GM23338 (cell line): ENCODE measurements around the gene EXOC2. TPM values are rescaled to one million over a fixed set of nuclear protein-coding genes. Genes with fewer than 3 reads are reported as not detected.

Experiments
- ATAC-seq: fragments of 200-7000 bp; cut with Tn5 transposase; 3 replicates; pipeline ENCODE4 v1.9.1; 2020
- DNase-seq: peaks from one replicate; pipeline ENCODE4 v3.0.0-alpha.2; 2015; ENCODE audit warnings: low spot score
- H2AFZ ChIP-seq: fragments of 200-600 bp; sonication (generic); 2 replicates; pipeline ENCODE4 v1.8.0; 2016; ENCODE audit warnings: antibody characterized with exemption, mild to moderate bottlenecking, moderate library complexity
- H3F3A ChIP-seq: fragments of 200-600 bp; sonication (generic); replicated peaks from 2 replicates; pipeline ENCODE4 v1.8.0; 2017; ENCODE audit warnings: antibody characterized with exemption, mixed run types, low read depth
- H3K27ac ChIP-seq: fragments of 200-600 bp; sonication (generic); 2 replicates; pipeline ENCODE4 v1.6.1; 2016; ENCODE audit warnings: low read depth
- H3K27me3 ChIP-seq: fragments of 200-600 bp; sonication (generic); 2 replicates; pipeline ENCODE4 v1.8.0; 2016; ENCODE audit warnings: mild to moderate bottlenecking, mixed run types, moderate library complexity; ENCODE audit not compliant: insufficient read depth
- H3K36me3 ChIP-seq: fragments of 200-600 bp; sonication (generic); 2 replicates; pipeline ENCODE4 v1.8.0; 2016; ENCODE audit warnings: mild to moderate bottlenecking; ENCODE audit not compliant: insufficient read depth
- H3K4me1 ChIP-seq: fragments of 200-600 bp; sonication (generic); 2 replicates; pipeline ENCODE4 v1.8.0; 2016; ENCODE audit warnings: mild to moderate bottlenecking, moderate library complexity; ENCODE audit not compliant: insufficient read depth
- H3K4me2 ChIP-seq: fragments of 200-600 bp; sonication (generic); 2 replicates; pipeline ENCODE4 v1.7.1; 2017; ENCODE audit warnings: mixed run types
- H3K4me3 ChIP-seq: fragments of 200-600 bp; sonication (generic); 2 replicates; pipeline ENCODE4 v1.6.1; 2016; ENCODE audit warnings: mixed run types
- H3K79me2 ChIP-seq: fragments of 200-600 bp; sonication (generic); replicated peaks from 2 replicates; pipeline ENCODE4 v1.8.0; 2017; ENCODE audit warnings: mild to moderate bottlenecking; ENCODE audit not compliant: insufficient read depth
- H3K9me2 ChIP-seq: fragments of 200-600 bp; sonication (generic); 2 replicates; pipeline ENCODE4 v1.8.0; 2017; ENCODE audit not compliant: insufficient read depth
- H4K20me1 ChIP-seq: fragments of 200-600 bp; sonication (generic); replicated peaks from 2 replicates; pipeline ENCODE4 v1.8.0; 2017; ENCODE audit warnings: mild to moderate bottlenecking; ENCODE audit not compliant: insufficient read depth
- H3K27ac Mint-ChIP-seq: 2 replicates; pipeline ENCODE4 v1.8.0; 2020; ENCODE audit warnings: inconsistent platforms, mild to moderate bottlenecking, moderate library complexity, mixed read lengths
- H3K27me3 Mint-ChIP-seq: 3 replicates; pipeline ENCODE4 v1.8.0; 2022; ENCODE audit warnings: low read depth, mild to moderate bottlenecking, moderate library complexity, mixed read lengths, inconsistent platforms; ENCODE audit not compliant: insufficient read depth, poor library complexity
- H3K36me3 Mint-ChIP-seq: 3 replicates; pipeline ENCODE4 v1.8.0; 2021; ENCODE audit warnings: low read depth, mild to moderate bottlenecking, inconsistent platforms, moderate library complexity, mixed read lengths
- H3K4me1 Mint-ChIP-seq: 3 replicates; pipeline ENCODE4 v1.8.0; 2020; ENCODE audit warnings: mild to moderate bottlenecking, inconsistent platforms, mixed read lengths
- H3K4me3 Mint-ChIP-seq: 3 replicates; pipeline ENCODE4 v1.8.0; 2021; ENCODE audit warnings: moderate library complexity, mild to moderate bottlenecking, inconsistent platforms, mixed read lengths
- H3K9me3 Mint-ChIP-seq: 3 replicates; pipeline ENCODE4 v1.8.0; 2020; ENCODE audit warnings: moderate library complexity, mild to moderate bottlenecking, inconsistent platforms, mixed read lengths
- CREB1 ChIP-seq: fragments of 250-450 bp; sonication (Bioruptor Pico); IDR thresholded peaks from 2 replicates; pipeline ENCODE4 v1.5.0; 2020; ENCODE audit warnings: low read depth, mild to moderate bottlenecking, moderate library complexity
- EZH2 ChIP-seq: fragments of 200-600 bp; sonication (generic); IDR thresholded peaks from one replicate; pipeline ENCODE4 v1.8.0; 2017; ENCODE audit warnings: antibody characterized with exemption, mild to moderate bottlenecking, low read depth; ENCODE audit not compliant: unreplicated experiment
- EZH2phosphoT487 ChIP-seq: fragments of 200-600 bp; sonication (generic); IDR thresholded peaks from one replicate; pipeline ENCODE4 v1.8.1; 2018; ENCODE audit warnings: antibody characterized with exemption; ENCODE audit not compliant: unreplicated experiment
- JUNB ChIP-seq: IDR thresholded peaks from one replicate; pipeline ENCODE4 v1.6.1; 2016; ENCODE audit warnings: antibody characterized with exemption; ENCODE audit not compliant: unreplicated experiment
- NANOG ChIP-seq: IDR thresholded peaks from 2 replicates; pipeline ENCODE4 v1.6.1; 2016; ENCODE audit warnings: antibody characterized with exemption, borderline replicate concordance
- POLR2AphosphoS5 ChIP-seq: IDR thresholded peaks from 2 replicates; pipeline ENCODE4 v1.6.1; 2016; ENCODE audit warnings: antibody characterized with exemption, low read depth
- STAT1 ChIP-seq: IDR thresholded peaks from one replicate; pipeline ENCODE4 v1.6.1; 2016; ENCODE audit warnings: antibody characterized with exemption; ENCODE audit not compliant: unreplicated experiment
- ZNF114 ChIP-seq: fragments of 250-450 bp; sonication (Bioruptor Pico); IDR thresholded peaks from 2 replicates; pipeline ENCODE4 v1.5.0; 2020; ENCODE audit warnings: mild to moderate bottlenecking, moderate library complexity
- ZNF331 ChIP-seq: fragments of 250-450 bp; sonication (Bioruptor Pico); IDR thresholded peaks from 2 replicates; pipeline ENCODE4 v1.5.0; 2020; ENCODE audit warnings: low read depth, mild to moderate bottlenecking, moderate library complexity
- polyA plus RNA-seq: library from polyadenylated mRNA; unstranded; fragments of >200 nt; fragmentation: Nextera tagmentation; extraction: Ambion mirVana; gene quantifications from 2 replicates; pipeline ENCODE4 v1.2.1, GENCODE V29; 2016
- total RNA-seq: library from RNA; depleted of rRNA; stranded (reverse); fragments of >200 nt; shearing (Covaris generic); gene quantifications from 2 replicates; pipeline ENCODE4 v1.2.3, GENCODE V29; 2014
- TF ChIP-seq, protein P1 (sequence below): IDR thresholded peaks from one replicate; pipeline ENCODE4 v1.6.1; 2018; ENCODE audit warnings: antibody characterized with exemption; ENCODE audit not compliant: unreplicated experiment
- TF ChIP-seq, protein P2 (sequence below): IDR thresholded peaks from 2 replicates; pipeline ENCODE4 v1.6.1; 2016; ENCODE audit warnings: antibody characterized with exemption
- TF ChIP-seq, protein P3 (sequence below), 2 experiments: fragments of 200-600 bp in 1 of 2; sonication (generic) in 1 of 2; conservative IDR thresholded peaks; 2 replicates each; pipeline versions ENCODE4 v1.5.1 to v1.6.1; 2016 to 2017; ENCODE audit warnings: antibody characterized with exemption in 2 of 2, low read depth in 2 of 2, mild to moderate bottlenecking in 2 of 2, moderate library complexity in 1 of 2
- TF ChIP-seq, protein P4 (sequence below): fragments of 250-450 bp; sonication (Bioruptor Pico); IDR thresholded peaks from 2 replicates; pipeline ENCODE4 v1.5.0; 2020; ENCODE audit warnings: mild to moderate bottlenecking, moderate library complexity

The EXOC2 gene
- total and polyA plus RNA-seq, 2 experiments from 2014 or later, result 28.7 to 93.6 TPM

DNA sequence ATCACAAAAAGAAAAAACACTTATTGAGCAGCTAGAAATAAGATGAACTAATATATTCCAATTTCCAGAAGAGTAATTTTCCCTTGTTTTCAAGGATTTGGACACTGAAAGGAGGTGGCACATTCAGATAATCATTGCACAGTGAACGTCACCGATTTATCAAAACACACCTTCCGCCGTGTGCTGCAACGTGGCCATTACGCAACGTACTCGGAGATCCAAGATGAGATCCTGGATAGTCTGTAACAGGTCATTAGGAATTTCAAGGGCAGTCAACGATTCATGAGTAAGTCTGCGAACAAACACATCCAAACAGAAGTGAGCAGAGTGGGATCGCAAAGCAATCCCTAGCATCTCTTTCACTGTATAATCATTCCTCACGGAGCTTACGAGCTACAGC, 129.1 kb downstream of the EXOC2 start:
- Histone ChIP-seq H3F3A (no peaks in the 10 kb centered on the region), H3K4me2 (no peak overlapping the region), H3K9me2 (no peaks in the 10 kb centered on the region), H3K4me3 (no peak overlapping the region), H2AFZ (no peak overlapping the region), H4K20me1 (no peaks in the 10 kb centered on the region; the same call in 1 of the 2 replicates), H3K36me3 (peaks cover 20% of the 10 kb centered on the region), H3K79me2 (0 out of 2 replicates have a peak, but pooled peaks cover 6% of the 10 kb centered on the region), H3K4me1 (no peaks in the 10 kb centered on the region), H3K27ac (no peak overlapping the region), H3K27me3 (no peaks in the 10 kb centered on the region)
- no peak for TF ChIP-seq ZNF114 (CRISPR knock-in tag)
- TF ChIP-seq, protein P1, sequence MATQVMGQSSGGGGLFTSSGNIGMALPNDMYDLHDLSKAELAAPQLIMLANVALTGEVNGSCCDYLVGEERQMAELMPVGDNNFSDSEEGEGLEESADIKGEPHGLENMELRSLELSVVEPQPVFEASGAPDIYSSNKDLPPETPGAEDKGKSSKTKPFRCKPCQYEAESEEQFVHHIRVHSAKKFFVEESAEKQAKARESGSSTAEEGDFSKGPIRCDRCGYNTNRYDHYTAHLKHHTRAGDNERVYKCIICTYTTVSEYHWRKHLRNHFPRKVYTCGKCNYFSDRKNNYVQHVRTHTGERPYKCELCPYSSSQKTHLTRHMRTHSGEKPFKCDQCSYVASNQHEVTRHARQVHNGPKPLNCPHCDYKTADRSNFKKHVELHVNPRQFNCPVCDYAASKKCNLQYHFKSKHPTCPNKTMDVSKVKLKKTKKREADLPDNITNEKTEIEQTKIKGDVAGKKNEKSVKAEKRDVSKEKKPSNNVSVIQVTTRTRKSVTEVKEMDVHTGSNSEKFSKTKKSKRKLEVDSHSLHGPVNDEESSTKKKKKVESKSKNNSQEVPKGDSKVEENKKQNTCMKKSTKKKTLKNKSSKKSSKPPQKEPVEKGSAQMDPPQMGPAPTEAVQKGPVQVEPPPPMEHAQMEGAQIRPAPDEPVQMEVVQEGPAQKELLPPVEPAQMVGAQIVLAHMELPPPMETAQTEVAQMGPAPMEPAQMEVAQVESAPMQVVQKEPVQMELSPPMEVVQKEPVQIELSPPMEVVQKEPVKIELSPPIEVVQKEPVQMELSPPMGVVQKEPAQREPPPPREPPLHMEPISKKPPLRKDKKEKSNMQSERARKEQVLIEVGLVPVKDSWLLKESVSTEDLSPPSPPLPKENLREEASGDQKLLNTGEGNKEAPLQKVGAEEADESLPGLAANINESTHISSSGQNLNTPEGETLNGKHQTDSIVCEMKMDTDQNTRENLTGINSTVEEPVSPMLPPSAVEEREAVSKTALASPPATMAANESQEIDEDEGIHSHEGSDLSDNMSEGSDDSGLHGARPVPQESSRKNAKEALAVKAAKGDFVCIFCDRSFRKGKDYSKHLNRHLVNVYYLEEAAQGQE, result no peak
- TF ChIP-seq, protein P2, sequence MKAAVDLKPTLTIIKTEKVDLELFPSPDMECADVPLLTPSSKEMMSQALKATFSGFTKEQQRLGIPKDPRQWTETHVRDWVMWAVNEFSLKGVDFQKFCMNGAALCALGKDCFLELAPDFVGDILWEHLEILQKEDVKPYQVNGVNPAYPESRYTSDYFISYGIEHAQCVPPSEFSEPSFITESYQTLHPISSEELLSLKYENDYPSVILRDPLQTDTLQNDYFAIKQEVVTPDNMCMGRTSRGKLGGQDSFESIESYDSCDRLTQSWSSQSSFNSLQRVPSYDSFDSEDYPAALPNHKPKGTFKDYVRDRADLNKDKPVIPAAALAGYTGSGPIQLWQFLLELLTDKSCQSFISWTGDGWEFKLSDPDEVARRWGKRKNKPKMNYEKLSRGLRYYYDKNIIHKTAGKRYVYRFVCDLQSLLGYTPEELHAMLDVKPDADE, result no peak
- TF ChIP-seq JUNB, result no peak
- no peak for TF ChIP-seq POLR2AphosphoS5
- no peak for TF ChIP-seq ZNF331 (CRISPR knock-in tag)
- no peak for TF ChIP-seq STAT1
- no peak for TF ChIP-seq NANOG
- no peak for TF ChIP-seq EZH2phosphoT487
- no peak for TF ChIP-seq EZH2
- TF ChIP-seq, protein P3, sequence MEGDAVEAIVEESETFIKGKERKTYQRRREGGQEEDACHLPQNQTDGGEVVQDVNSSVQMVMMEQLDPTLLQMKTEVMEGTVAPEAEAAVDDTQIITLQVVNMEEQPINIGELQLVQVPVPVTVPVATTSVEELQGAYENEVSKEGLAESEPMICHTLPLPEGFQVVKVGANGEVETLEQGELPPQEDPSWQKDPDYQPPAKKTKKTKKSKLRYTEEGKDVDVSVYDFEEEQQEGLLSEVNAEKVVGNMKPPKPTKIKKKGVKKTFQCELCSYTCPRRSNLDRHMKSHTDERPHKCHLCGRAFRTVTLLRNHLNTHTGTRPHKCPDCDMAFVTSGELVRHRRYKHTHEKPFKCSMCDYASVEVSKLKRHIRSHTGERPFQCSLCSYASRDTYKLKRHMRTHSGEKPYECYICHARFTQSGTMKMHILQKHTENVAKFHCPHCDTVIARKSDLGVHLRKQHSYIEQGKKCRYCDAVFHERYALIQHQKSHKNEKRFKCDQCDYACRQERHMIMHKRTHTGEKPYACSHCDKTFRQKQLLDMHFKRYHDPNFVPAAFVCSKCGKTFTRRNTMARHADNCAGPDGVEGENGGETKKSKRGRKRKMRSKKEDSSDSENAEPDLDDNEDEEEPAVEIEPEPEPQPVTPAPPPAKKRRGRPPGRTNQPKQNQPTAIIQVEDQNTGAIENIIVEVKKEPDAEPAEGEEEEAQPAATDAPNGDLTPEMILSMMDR (conservative IDR thresholded peaks at IDR 0.05; ENCODE audit: low read depth in 2 of 2), result no peak
- no peak for TF ChIP-seq CREB1 (CRISPR knock-in tag)
- TF ChIP-seq, protein P4, sequence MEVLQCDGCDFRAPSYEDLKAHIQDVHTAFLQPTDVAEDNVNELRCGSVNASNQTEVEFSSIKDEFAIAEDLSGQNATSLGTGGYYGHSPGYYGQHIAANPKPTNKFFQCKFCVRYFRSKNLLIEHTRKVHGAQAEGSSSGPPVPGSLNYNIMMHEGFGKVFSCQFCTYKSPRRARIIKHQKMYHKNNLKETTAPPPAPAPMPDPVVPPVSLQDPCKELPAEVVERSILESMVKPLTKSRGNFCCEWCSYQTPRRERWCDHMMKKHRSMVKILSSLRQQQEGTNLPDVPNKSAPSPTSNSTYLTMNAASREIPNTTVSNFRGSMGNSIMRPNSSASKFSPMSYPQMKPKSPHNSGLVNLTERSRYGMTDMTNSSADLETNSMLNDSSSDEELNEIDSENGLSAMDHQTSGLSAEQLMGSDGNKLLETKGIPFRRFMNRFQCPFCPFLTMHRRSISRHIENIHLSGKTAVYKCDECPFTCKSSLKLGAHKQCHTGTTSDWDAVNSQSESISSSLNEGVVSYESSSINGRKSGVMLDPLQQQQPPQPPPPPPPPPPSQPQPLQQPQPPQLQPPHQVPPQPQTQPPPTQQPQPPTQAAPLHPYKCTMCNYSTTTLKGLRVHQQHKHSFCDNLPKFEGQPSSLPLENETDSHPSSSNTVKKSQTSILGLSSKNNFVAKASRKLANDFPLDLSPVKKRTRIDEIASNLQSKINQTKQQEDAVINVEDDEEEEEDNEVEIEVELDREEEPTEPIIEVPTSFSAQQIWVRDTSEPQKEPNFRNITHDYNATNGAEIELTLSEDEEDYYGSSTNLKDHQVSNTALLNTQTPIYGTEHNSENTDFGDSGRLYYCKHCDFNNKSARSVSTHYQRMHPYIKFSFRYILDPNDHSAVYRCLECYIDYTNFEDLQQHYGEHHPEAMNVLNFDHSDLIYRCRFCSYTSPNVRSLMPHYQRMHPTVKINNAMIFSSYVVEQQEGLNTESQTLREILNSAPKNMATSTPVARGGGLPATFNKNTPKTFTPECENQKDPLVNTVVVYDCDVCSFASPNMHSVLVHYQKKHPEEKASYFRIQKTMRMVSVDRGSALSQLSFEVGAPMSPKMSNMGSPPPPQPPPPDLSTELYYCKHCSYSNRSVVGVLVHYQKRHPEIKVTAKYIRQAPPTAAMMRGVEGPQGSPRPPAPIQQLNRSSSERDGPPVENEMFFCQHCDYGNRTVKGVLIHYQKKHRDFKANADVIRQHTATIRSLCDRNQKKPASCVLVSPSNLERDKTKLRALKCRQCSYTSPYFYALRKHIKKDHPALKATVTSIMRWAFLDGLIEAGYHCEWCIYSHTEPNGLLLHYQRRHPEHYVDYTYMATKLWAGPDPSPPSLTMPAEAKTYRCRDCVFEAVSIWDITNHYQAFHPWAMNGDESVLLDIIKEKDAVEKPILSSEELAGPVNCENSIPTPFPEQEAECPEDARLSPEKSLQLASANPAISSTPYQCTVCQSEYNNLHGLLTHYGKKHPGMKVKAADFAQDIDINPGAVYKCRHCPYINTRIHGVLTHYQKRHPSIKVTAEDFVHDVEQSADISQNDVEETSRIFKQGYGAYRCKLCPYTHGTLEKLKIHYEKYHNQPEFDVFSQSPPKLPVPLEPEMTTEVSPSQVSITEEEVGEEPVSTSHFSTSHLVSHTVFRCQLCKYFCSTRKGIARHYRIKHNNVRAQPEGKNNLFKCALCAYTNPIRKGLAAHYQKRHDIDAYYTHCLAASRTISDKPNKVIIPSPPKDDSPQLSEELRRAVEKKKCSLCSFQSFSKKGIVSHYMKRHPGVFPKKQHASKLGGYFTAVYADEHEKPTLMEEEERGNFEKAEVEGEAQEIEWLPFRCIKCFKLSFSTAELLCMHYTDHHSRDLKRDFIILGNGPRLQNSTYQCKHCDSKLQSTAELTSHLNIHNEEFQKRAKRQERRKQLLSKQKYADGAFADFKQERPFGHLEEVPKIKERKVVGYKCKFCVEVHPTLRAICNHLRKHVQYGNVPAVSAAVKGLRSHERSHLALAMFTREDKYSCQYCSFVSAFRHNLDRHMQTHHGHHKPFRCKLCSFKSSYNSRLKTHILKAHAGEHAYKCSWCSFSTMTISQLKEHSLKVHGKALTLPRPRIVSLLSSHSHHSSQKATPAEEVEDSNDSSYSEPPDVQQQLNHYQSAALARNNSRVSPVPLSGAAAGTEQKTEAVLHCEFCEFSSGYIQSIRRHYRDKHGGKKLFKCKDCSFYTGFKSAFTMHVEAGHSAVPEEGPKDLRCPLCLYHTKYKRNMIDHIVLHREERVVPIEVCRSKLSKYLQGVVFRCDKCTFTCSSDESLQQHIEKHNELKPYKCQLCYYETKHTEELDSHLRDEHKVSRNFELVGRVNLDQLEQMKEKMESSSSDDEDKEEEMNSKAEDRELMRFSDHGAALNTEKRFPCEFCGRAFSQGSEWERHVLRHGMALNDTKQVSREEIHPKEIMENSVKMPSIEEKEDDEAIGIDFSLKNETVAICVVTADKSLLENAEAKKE (CRISPR knock-in tag), result no peak
- Mint-ChIP-seq H3K4me3 (no peak overlapping the region), H3K36me3 (peaks cover 31% of the 10 kb centered on the region), H3K27ac (no peak overlapping the region), H3K27me3 (peaks cover 5% of the 10 kb centered on the region), H3K4me1 (no peaks in the 10 kb centered on the region), H3K9me3 (no peaks in the 10 kb centered on the region)
- ATAC-seq (no peak), DNase-seq (no peak)
